ENCODE data around the gene PXN.

DNA sequence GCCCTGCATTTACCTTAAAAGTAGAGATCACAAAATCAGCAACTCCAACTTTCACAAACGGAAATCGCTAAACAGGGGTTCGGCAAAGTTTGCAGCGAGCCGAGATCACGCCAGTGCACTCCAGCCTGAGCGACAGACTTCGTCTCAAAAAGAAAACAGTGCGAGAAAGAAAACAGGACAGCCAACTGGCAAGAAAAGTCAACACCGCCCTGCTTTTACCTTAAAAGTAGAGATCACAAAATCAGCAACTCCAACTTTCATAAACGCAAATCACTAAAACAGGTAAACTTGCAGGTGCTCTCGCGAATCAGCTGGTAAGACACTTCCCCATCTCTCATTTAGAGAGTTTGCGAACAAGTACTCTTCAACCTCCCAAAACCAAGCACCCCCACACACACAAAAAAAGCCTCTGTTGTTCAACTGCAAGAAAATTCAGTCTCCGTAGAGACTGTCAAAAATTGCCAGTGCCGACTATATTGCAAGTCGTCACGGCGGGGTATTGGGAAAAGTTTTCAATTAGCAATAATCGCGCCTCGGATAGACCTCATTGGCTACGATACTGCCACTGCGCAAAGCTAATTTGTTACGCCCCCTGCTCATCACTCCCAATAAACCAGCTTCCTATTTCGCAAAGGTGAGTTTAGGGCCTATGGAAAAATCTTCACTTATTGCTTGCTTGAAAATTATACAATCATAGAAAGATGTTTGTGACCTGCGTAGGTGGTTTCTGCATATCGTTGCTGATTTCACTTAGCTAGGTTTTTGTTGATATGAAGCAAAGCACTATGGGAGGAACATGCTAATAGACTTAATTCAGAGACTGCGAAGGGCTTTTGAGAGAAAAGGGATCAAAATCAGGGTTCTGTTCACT lies 27.4 kb upstream of the PXN start, which contains the start of gene RNU4-1:
- TF ChIP-seq, protein P1, sequence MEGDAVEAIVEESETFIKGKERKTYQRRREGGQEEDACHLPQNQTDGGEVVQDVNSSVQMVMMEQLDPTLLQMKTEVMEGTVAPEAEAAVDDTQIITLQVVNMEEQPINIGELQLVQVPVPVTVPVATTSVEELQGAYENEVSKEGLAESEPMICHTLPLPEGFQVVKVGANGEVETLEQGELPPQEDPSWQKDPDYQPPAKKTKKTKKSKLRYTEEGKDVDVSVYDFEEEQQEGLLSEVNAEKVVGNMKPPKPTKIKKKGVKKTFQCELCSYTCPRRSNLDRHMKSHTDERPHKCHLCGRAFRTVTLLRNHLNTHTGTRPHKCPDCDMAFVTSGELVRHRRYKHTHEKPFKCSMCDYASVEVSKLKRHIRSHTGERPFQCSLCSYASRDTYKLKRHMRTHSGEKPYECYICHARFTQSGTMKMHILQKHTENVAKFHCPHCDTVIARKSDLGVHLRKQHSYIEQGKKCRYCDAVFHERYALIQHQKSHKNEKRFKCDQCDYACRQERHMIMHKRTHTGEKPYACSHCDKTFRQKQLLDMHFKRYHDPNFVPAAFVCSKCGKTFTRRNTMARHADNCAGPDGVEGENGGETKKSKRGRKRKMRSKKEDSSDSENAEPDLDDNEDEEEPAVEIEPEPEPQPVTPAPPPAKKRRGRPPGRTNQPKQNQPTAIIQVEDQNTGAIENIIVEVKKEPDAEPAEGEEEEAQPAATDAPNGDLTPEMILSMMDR (conservative IDR thresholded peaks at IDR 0.05 in 1 of 2, IDR thresholded peaks at IDR 0.05 in 1 of 2; ENCODE audit: extremely low read depth in 1 of 2, insufficient read depth in 1 of 2, low read depth in 1 of 2, low read length in 2 of 2): no peak
- TF ChIP-seq EZH2 (IDR thresholded peaks at IDR 0.05; ENCODE audit: borderline replicate concordance, low read length): no peak
